IPS-18c (cell line): ENCODE data around the gene GPR78.
"Not testable (repeated sequence)": the region's sequence is repeated elsewhere in the genome, so short reads cannot be mapped to it uniquely, and the experiment has no call there.

Source experiments
- H3K4me3 ChIP-seq: 2 replicates; pipeline ENCODE4 v1.7.0; 2013; ENCODE audit warnings: low read depth, mild to moderate bottlenecking, low read length, moderate library complexity; ENCODE audit not compliant: insufficient read depth
- H3K9me3 ChIP-seq: one replicate; pipeline ENCODE4 v1.6.1; 2013; ENCODE audit warnings: mild to moderate bottlenecking, low read length, moderate library complexity; ENCODE audit not compliant: control insufficient read depth, insufficient read depth

The GPR78 gene

GRCh38 chr4:8615921-8616787 is 36.0 kb downstream of the GPR78 start:
- no peaks in the 10 kb centered on the region for H3K9me3 ChIP-seq
- no peak overlapping the region for H3K4me3 ChIP-seq

GRCh38 chr4:8616831-8617230 is 36.6 kb downstream of the GPR78 start:
- H3K4me3 ChIP-seq = no peak overlapping the region
- H3K9me3 ChIP-seq = no peaks in the 10 kb centered on the region

- no peaks in the 10 kb centered on the region for H3K9me3 ChIP-seq
- H3K4me3 ChIP-seq = no peak overlapping the region
These were observed 37.4 kb downstream of the GPR78 start for GRCh38 chr4:8617486-8618040.

- no peaks in the 10 kb centered on the region for H3K9me3 ChIP-seq
- H3K4me3 ChIP-seq = no peak overlapping the region
These were observed 38.2 kb downstream of the GPR78 start for GRCh38 chr4:8618421-8618820.

GRCh38 chr4:8618961-8619720 is 38.9 kb downstream of the GPR78 start:
- H3K9me3 ChIP-seq = no peaks in the 10 kb centered on the region
- H3K4me3 ChIP-seq = no peak overlapping the region

GRCh38 chr4:8621135-8621534 is 40.9 kb downstream of the GPR78 start:
- not testable (repeated sequence) for H3K9me3 ChIP-seq, H3K4me3 ChIP-seq

GRCh38 chr4:8624601-8625272 is 44.5 kb downstream of the GPR78 start:
- not testable (repeated sequence) for H3K9me3 ChIP-seq, H3K4me3 ChIP-seq

GRCh38 chr4:8630240-8630905 is 50.2 kb downstream of the GPR78 start:
- not testable (repeated sequence) for H3K4me3 ChIP-seq, H3K9me3 ChIP-seq

GRCh38 chr4:8631896-8632295 is 51.7 kb downstream of the GPR78 start:
- not testable (repeated sequence) for H3K9me3 ChIP-seq, H3K4me3 ChIP-seq

- not testable (repeated sequence) for H3K4me3 ChIP-seq
These were observed 54.6 kb downstream of the GPR78 start for GRCh38 chr4:8634773-8635172.

GRCh38 chr4:8635897-8636554 is 55.8 kb downstream of the GPR78 start:
- H3K4me3 ChIP-seq, H3K9me3 ChIP-seq: not testable (repeated sequence)

More at GRCh38 chr4:8634773-8635172, 54.6 kb downstream of the GPR78 start:
- not testable (repeated sequence) for H3K9me3 ChIP-seq
